ENCODE measurements around the gene NDUFA8. TPM values are rescaled to one million over a fixed set of nuclear protein-coding genes. Genes with fewer than 3 reads are reported as not detected.

Gene NDUFA8
- total RNA-seq, 4 donors from 2014 or later: 18.0 to 26.0 (median 22.5) TPM

DNA sequence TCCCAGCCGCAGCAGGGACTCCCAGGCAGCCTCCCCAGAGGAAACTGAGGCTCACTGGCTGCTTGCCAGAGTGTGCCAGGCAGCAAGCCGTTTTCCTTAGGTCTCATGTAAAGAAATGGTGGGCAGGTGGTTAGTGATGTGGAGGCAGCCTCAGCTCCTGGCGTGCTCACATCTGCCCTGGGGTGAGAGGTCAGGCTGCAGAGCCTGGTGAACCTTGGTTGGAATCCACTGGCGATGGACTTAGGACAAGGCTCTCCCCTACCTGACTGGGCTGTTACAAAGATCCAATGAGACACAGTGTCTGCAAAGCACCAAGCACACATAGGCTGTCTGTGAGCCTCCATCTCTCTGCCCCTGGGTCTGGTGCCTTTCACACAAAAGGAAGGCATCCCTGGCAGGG is 38.3 kb upstream of the NDUFA8 start:
- TF ChIP-seq EP300 (IDR thresholded peaks at IDR 0.05): no peak
- TF ChIP-seq, protein P1, sequence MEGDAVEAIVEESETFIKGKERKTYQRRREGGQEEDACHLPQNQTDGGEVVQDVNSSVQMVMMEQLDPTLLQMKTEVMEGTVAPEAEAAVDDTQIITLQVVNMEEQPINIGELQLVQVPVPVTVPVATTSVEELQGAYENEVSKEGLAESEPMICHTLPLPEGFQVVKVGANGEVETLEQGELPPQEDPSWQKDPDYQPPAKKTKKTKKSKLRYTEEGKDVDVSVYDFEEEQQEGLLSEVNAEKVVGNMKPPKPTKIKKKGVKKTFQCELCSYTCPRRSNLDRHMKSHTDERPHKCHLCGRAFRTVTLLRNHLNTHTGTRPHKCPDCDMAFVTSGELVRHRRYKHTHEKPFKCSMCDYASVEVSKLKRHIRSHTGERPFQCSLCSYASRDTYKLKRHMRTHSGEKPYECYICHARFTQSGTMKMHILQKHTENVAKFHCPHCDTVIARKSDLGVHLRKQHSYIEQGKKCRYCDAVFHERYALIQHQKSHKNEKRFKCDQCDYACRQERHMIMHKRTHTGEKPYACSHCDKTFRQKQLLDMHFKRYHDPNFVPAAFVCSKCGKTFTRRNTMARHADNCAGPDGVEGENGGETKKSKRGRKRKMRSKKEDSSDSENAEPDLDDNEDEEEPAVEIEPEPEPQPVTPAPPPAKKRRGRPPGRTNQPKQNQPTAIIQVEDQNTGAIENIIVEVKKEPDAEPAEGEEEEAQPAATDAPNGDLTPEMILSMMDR (IDR thresholded peaks at IDR 0.05): no peak
- TF ChIP-seq POLR2A (IDR thresholded peaks at IDR 0.05): no peak
- Histone ChIP-seq H3K36me3 (no peaks in the 10 kb centered on the region), H3K27ac (no peak overlapping the region), H3K9me3 (no peaks in the 10 kb centered on the region), H3K4me3 (no peak overlapping the region), H3K4me1 (no peaks in the 10 kb centered on the region), H3K27me3 (peaks cover 0 to 17% of the 10 kb centered on the region in 2 donors)
- no peak for DNase-seq (ENCODE audit: low spot score in 2 of 2)
- WGBS, 2 donors: 70 to 73% methylated on average over 4 of the region's 4 CpGs

DNA sequence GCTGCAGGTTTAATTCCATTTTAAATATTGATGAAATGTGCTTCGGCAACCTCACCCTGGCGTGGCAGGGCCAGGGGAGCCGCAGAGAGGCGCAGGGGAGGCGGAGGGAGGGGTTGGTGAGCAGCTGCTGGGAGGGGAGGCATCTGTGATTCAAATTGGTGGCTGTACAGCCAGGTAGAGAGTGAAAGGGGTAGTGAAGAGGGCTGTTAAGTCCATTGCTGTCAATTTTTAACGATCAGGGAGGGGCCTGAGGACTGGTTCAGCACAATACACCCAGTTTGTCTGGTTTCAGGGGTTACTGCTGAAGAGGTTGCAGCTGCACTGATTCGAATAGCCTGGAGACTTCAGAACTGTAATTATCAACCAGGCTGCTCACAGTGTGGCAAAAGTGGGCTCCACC is 37.8 kb upstream of the NDUFA8 start:
- 41 to 47% methylated on average over 7 of the region's 7 CpGs for WGBS, 2 donors
- no peak for DNase-seq (ENCODE audit: low spot score in 2 of 2)
- Histone ChIP-seq H3K9me3 (no peaks in the 10 kb centered on the region), H3K27ac (no peak overlapping the region), H3K36me3 (no peaks in the 10 kb centered on the region), H3K27me3 (peaks cover 0 to 17% of the 10 kb centered on the region in 2 donors), H3K4me3 (no peak overlapping the region), H3K4me1 (no peaks in the 10 kb centered on the region)
- TF ChIP-seq, protein P1 (IDR thresholded peaks at IDR 0.05): no peak

DNA sequence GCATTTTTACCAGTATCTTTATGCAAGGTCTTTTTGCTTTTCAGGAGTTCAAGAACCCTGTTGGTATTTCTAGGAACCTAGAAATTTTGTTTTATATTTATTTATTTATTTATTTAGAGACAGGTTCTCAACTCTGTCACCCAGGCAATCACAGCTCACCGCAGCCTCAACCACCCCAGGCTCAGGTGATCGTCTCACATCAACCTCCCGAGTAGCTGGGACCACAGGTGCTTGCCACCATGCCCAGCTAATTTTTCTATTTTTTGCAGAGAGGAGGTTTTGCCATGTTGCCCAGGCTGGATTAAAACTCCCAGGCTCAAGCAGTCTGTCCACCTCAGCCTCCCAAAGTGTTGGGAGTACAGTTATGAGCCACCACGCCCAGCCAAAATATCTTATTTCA is 36.3 kb upstream of the NDUFA8 start:
- no peak for DNase-seq (ENCODE audit: low spot score in 2 of 2)
- TF ChIP-seq, protein P1 (IDR thresholded peaks at IDR 0.05): no peak
- TF ChIP-seq POLR2A (IDR thresholded peaks at IDR 0.05): no peak
- TF ChIP-seq EP300 (IDR thresholded peaks at IDR 0.05): no peak

DNA sequence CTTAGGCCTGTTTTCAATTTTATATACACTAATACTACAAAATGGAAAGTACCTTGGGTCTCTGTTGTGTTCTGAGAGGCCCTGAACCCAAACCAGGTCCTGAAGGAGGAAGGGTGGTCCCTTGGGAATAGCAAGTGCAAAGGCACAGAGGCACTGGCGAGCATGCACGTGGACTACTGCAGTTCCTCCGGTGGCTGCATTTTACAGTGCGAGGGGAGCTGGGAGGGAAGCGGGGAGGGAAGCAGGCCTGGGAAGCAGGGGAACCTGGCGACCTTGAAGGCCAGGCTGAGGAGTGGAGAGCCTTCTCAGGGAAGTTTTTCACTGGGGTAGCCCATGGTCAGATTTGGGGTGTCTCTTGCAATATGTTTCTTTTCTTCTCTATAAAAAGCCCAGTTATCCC is 34.1 kb upstream of the NDUFA8 start:
- no peak overlapping the region for H3K4me3 ChIP-seq
- no peak for TF ChIP-seq POLR2A (IDR thresholded peaks at IDR 0.05)
- TF ChIP-seq, protein P1 (IDR thresholded peaks at IDR 0.05): no peak
- TF ChIP-seq EP300 (IDR thresholded peaks at IDR 0.05): no peak
- H3K36me3 ChIP-seq: no peaks in the 10 kb centered on the region
- no peak for DNase-seq (ENCODE audit: low spot score in 2 of 2)
- H3K27me3 ChIP-seq: peaks cover 0 to 17% of the 10 kb centered on the region in 2 donors
- no peaks in the 10 kb centered on the region for H3K4me1 ChIP-seq
- no peak overlapping the region for H3K27ac ChIP-seq
- WGBS, 2 donors: 70 to 77% methylated on average over 6 of the region's 6 CpGs
- H3K9me3 ChIP-seq: no peaks in the 10 kb centered on the region

More for the DNA sequence above, 36.3 kb upstream of the NDUFA8 start:
- Histone ChIP-seq H3K4me1 (no peaks in the 10 kb centered on the region), H3K27me3 (peaks cover 0 to 17% of the 10 kb centered on the region in 2 donors), H3K4me3 (no peak overlapping the region), H3K27ac (no peak overlapping the region), H3K9me3 (no peaks in the 10 kb centered on the region), H3K36me3 (no peaks in the 10 kb centered on the region)
- WGBS, 2 donors: 90 to 94% methylated on average over 4 of the region's 4 CpGs

DNA sequence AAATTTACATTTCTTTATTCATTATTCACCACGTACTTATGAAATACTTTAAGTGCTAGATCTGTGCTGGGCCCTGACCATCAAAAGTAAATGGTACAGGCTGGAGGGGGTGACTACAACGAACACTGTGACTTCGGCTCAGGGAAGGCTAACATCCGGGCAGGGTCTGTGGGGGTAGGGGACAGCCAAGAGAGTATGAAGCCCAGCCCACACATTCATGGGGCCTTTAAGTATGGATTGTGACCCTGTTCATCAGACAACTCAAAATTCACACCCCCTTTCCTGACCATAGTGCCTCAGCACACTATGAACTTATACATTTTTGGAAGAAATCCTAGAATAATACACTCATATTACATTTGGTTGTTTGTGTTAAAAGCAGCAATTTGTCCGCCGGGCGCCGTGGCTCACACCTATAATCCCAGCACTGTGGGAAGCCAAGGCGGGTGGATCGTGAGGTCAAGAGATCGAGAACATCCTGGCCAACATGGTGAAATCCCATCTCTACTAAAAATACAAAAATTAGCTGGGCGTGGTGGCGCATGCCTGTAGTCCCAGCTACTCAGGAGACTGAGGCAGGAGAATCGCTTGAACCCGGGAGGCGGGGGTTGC is 33.4 kb upstream of the NDUFA8 start:
- H3K27me3 ChIP-seq: peaks cover 0 to 13% of the 10 kb centered on the region in 2 donors
- H3K9me3 ChIP-seq: no peaks in the 10 kb centered on the region
- H3K4me1 ChIP-seq: no peaks in the 10 kb centered on the region
- H3K27ac ChIP-seq: no peak overlapping the region
- TF ChIP-seq POLR2A (IDR thresholded peaks at IDR 0.05) (no peak), EP300 (IDR thresholded peaks at IDR 0.05) (no peak)
- TF ChIP-seq, protein P1 (IDR thresholded peaks at IDR 0.05): no peak
- no peak overlapping the region for H3K4me3 ChIP-seq
- 67 to 69% methylated on average over 16 of the region's 16 CpGs for WGBS, 2 donors
- DNase-seq (ENCODE audit: low spot score in 2 of 2): no peak
- H3K36me3 ChIP-seq: no peaks in the 10 kb centered on the region
